IPS-20b (cell line): ENCODE measurements around the gene NTMT2.
"Not testable (repeated sequence)": the region's sequence is repeated elsewhere in the genome, so short reads cannot be mapped to it uniquely, and the experiment has no call there.

ENCODE experiments used
- H3K27ac ChIP-seq: one replicate; pipeline ENCODE4 v1.5.1; 2013; ENCODE audit warnings: low read length
- H3K27me3 ChIP-seq: 2 replicates; pipeline ENCODE4 v1.6.1; 2013; ENCODE audit warnings: mild to moderate bottlenecking, low read length, inconsistent platforms; ENCODE audit not compliant: insufficient read depth
- H3K36me3 ChIP-seq: 2 replicates; pipeline ENCODE4 v1.6.1; 2013; ENCODE audit warnings: low read depth, mild to moderate bottlenecking, inconsistent platforms, low read length, moderate library complexity; ENCODE audit not compliant: insufficient read depth
- H3K4me1 ChIP-seq: 2 replicates; pipeline ENCODE4 v1.6.1; 2013; ENCODE audit warnings: mild to moderate bottlenecking, control low read depth, inconsistent platforms, low read length, moderate library complexity; ENCODE audit not compliant: insufficient read depth
- H3K4me3 ChIP-seq: 2 replicates; pipeline ENCODE4 v1.5.1; 2013; ENCODE audit warnings: mild to moderate bottlenecking, low read length, inconsistent platforms
- H3K9ac ChIP-seq: 2 replicates; pipeline ENCODE4 v1.6.1; 2013; ENCODE audit warnings: low read depth, mild to moderate bottlenecking, inconsistent platforms, low read length, moderate library complexity
- H3K9me3 ChIP-seq: 2 replicates; pipeline ENCODE4 v1.6.1; 2013; ENCODE audit warnings: mild to moderate bottlenecking, low read depth, low read length, inconsistent platforms; ENCODE audit not compliant: insufficient read depth

NTMT2 gene

DNA sequence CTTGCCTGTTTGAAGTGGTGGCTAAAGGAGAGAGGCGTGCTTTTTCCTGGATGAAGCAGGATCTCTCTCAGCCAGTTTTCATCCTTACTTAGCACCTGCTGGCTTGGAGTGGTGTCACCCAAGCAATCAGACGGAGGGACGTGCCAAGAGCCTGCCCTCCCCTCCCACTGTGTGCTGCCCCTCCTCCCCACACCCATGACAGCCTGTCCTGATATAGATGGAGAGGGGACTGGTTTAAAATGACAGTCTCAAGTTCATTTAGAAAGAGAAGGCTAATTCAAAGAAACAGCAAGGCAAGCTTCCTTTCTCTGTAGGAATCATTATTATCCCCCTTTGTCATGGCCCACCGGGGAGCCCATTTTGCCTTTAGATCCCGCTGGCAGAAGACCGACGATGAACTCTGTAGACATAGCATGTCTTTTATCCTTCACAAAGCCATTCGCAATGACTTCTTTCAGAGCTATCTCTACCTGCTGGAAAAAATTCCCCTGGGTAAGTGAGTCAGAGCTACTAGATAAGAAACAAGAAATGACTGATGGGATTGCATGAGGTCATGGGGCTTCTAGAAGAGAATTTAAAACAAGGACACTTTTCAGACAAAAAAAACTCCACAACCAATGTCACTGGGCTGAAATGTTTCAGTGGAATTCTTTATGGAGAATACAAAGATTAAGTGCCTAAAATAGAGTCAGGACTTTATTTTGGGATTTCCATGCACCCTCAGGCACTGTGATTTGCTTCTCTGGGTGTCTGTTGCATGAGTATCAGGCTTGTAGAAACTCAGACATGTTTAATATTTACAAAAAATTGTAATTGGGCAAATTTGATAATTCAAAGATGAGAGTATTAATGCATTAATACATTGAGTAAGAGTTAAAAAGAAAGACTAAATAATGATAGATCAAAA, at the start of gene NTMT2:
Gene NTMT2, plus strand, starts transcription at position 190 of the 907 bp plus-strand sequence. Its CDS starts 149 bp downstream, at position 339.
- Histone ChIP-seq H3K4me1 (peaks cover 18% of the 10 kb centered on the region), H3K9me3 (no peaks in the 10 kb centered on the region), H3K9ac (no peak within 1 kb of the TSS), H3K27ac (no peak within 1 kb of the TSS), H3K27me3 (peaks cover 36% of the 10 kb centered on the region), H3K36me3 (no peaks in the 10 kb centered on the region), H3K4me3 (peak within 1 kb of the TSS; percentile 10)

DNA sequence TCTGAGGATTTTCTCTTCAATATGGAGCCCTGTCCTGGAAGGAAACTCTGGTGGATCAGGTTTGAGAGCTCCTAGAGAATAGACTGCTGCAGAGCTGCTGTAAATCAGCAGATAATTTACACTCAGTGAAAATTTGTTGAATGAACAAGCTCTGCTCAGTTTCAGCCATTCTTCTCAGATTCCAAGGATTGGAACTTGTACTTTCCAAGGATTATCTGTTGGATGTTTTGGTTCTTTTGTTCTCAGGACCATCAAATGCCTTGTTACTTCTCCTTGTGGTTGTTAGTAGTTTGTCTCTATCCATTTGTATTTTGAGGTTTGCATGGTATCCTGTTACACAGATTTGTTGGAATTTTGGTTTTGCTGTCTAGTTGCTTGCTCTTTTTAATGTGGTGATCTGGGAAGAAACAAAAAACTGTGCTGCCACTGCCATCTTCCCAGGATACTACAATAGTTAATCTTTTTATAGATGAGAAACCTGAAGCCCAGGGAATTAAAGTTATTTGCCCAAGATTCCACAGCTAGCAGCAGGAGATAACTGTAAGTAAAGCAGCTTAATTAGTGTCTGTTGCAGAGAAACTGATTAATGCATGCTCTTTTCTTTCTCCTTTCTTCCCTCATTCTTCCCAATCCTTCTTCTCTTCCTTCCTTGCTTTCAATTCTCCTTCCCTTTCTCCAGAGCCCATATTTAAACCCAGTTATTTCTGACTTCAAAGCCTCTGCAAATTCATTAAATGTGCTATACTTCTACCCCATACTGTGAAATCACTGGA, 49.6 kb upstream of the NTMT2 start:
- Histone ChIP-seq H3K9me3 (no peaks in the 10 kb centered on the region), H3K27me3 (no peaks in the 10 kb centered on the region), H3K4me1 (peaks cover 6% of the 10 kb centered on the region; the same call in 1 of the 2 replicates), H3K4me3 (no peak overlapping the region), H3K27ac (no peak overlapping the region), H3K9ac (no peak overlapping the region), H3K36me3 (no peaks in the 10 kb centered on the region)

DNA sequence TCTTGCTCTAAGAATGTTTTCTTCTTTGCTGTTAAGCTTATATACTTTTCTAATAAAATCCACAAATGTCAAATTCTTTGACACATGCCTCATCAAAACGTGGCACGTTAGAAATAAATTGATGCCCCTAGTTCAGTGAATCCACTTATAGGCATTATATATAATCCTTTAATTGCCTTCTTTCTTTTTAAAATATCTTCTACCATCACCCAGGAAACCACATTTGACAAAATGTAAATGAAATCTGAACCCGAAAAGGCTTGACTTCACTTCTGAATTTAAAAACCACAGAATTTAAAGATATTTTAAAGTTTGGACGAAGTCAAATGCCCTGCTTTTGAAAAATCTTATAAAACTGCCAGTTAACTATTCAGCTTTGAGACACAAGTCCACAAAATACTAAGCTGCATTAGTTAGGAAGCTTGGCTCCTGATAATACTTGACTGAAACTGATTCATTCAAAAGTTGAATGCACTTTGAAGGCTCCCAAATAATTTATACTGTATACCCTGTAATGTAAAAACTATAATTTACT, 48.9 kb upstream of the NTMT2 start:
- Histone ChIP-seq H3K27ac (no peak overlapping the region), H3K4me3 (no peak overlapping the region), H3K27me3 (no peaks in the 10 kb centered on the region), H3K36me3 (no peaks in the 10 kb centered on the region), H3K4me1 (peaks cover 6% of the 10 kb centered on the region; the same call in 1 of the 2 replicates), H3K9ac (no peak overlapping the region), H3K9me3 (no peaks in the 10 kb centered on the region)

DNA sequence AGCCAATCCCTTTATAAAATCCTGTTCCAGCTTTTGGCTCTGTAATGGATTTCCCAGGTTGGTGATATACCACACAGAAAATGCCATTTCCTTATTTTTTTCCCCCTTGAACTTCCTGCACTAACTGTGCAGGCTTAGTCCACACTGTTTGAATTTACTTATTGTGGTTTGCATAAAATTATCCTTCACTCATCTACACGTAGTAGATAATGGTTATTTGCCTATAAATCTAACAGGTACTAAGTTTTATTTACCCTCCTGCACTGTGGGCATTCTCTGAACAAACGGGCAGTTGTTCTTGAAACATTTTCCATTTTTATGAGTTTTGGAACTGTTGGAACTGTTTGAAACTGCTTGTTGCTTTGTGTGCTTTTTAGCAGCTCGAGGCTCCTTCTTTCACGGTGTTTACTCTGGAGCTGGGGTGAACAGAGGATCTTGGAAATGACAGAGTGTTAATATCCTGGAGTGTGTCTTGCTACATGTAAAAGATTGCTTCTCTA, 48.3 kb upstream of the NTMT2 start:
- H3K9me3 ChIP-seq: no peaks in the 10 kb centered on the region
- H3K9ac ChIP-seq: no peak overlapping the region
- no peaks in the 10 kb centered on the region for H3K27me3 ChIP-seq
- no peak overlapping the region for H3K27ac ChIP-seq
- H3K4me1 ChIP-seq: peaks cover 6% of the 10 kb centered on the region; the same call in 1 of the 2 replicates
- H3K4me3 ChIP-seq: no peak overlapping the region
- H3K36me3 ChIP-seq: no peaks in the 10 kb centered on the region

DNA sequence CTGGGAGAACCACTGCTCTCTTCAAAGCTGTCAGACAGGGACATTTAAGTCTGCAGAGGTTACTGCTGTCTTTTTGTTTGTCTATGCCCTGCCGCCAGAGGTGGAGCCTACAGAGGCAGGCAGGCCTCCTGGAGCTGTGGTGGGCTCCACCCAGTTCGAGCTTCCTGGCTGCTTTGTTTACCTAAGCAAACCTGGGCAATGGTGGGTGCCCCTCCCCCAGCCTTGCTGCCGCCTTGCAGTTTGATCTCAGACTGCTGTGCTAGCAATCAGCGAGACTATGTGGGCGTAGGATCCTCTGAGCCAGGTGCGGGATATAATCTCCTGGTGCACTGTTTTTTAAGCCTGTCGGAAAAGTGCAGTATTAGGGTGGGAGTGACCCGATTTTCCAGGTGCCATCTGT, 32.6 kb upstream of the NTMT2 start:
- H3K4me1 ChIP-seq, H3K4me3 ChIP-seq, H3K9ac ChIP-seq, H3K27me3 ChIP-seq, H3K27ac ChIP-seq, H3K36me3 ChIP-seq: not testable (repeated sequence)
- peaks cover 12% of the 10 kb centered on the region for H3K9me3 ChIP-seq

- Histone ChIP-seq H3K27ac (no peak overlapping the region), H3K9me3 (peaks cover 12% of the 10 kb centered on the region), H3K36me3 (no peaks in the 10 kb centered on the region), H3K4me3 (no peak overlapping the region), H3K9ac (no peak overlapping the region), H3K27me3 (no peaks in the 10 kb centered on the region), H3K4me1 (no peaks in the 10 kb centered on the region)
These were observed 30.9 kb upstream of the NTMT2 start for GRCh38 chr1:170114906-170115305.

- Histone ChIP-seq H3K9me3 (no peaks in the 10 kb centered on the region), H3K36me3 (no peaks in the 10 kb centered on the region), H3K4me3 (no peak overlapping the region), H3K27ac (no peak overlapping the region), H3K4me1 (no peaks in the 10 kb centered on the region; the same call in 1 of the 2 replicates), H3K27me3 (no peaks in the 10 kb centered on the region), H3K9ac (no peak overlapping the region)
These were observed 23.4 kb upstream of the NTMT2 start for GRCh38 chr1:170122366-170122765.

- Histone ChIP-seq H3K27me3 (no peaks in the 10 kb centered on the region), H3K9ac (no peak overlapping the region), H3K36me3 (no peaks in the 10 kb centered on the region), H3K4me3 (no peak overlapping the region), H3K9me3 (no peaks in the 10 kb centered on the region), H3K4me1 (no peaks in the 10 kb centered on the region; the same call in 1 of the 2 replicates), H3K27ac (no peak overlapping the region)
These were observed 20.5 kb upstream of the NTMT2 start for GRCh38 chr1:170125269-170125668.

GRCh38 chr1:170126696-170127095, 19.1 kb upstream of the NTMT2 start:
- peaks cover 4% of the 10 kb centered on the region; the same call in 1 of the 2 replicates for H3K4me1 ChIP-seq
- H3K36me3 ChIP-seq: no peaks in the 10 kb centered on the region
- no peaks in the 10 kb centered on the region for H3K27me3 ChIP-seq
- no peaks in the 10 kb centered on the region for H3K9me3 ChIP-seq
- no peak overlapping the region for H3K9ac ChIP-seq
- no peak overlapping the region for H3K27ac ChIP-seq
- no peak overlapping the region for H3K4me3 ChIP-seq

GRCh38 chr1:170131450-170131849, 14.3 kb upstream of the NTMT2 start:
- H3K27ac ChIP-seq: no peak overlapping the region
- no peaks in the 10 kb centered on the region for H3K27me3 ChIP-seq
- peaks cover 6% of the 10 kb centered on the region; the same call in 1 of the 2 replicates for H3K4me1 ChIP-seq
- H3K9me3 ChIP-seq: no peaks in the 10 kb centered on the region
- no peaks in the 10 kb centered on the region for H3K36me3 ChIP-seq
- no peak overlapping the region for H3K9ac ChIP-seq
- no peak overlapping the region for H3K4me3 ChIP-seq

- H3K27ac ChIP-seq: no peak overlapping the region
- no peak overlapping the region for H3K9ac ChIP-seq
- no peak overlapping the region for H3K4me3 ChIP-seq
- H3K4me1 ChIP-seq: peaks cover 6% of the 10 kb centered on the region; the same call in 1 of the 2 replicates
- no peaks in the 10 kb centered on the region for H3K9me3 ChIP-seq
- H3K27me3 ChIP-seq: no peaks in the 10 kb centered on the region
- no peaks in the 10 kb centered on the region for H3K36me3 ChIP-seq
These were observed 13.8 kb upstream of the NTMT2 start for GRCh38 chr1:170131984-170132383.
